Natural killer cell (primary cell): Measurements from ENCODE around the gene SLC29A2. TPM values are rescaled to one million over a fixed set of nuclear protein-coding genes. Genes with fewer than 3 reads are reported as not detected.

Source experiments
- ATAC-seq, 3 donors: fragments of 150-1000 bp in 2 of 3; fragments of 200-7000 bp in 1 of 3; cut with Tn5 transposase; 1 replicate in 1 of 3; 2 replicates in 2 of 3; pipeline ENCODE4 v1.10.0; 2021; ENCODE audit warnings: mild to moderate bottlenecking in 2 of 3, moderate library complexity in 2 of 3
- DNase-seq, 2 donors: peaks; one replicate each; pipeline versions ENCODE4 v3.0.0 to v3.0.0-alpha.2; 2013 to 2021; ENCODE audit warnings: mixed read lengths in 1 of 2
- H3K27ac ChIP-seq: one replicate; pipeline ENCODE4 v1.5.1; 2013; ENCODE audit warnings: mild to moderate bottlenecking, low read length
- H3K27me3 ChIP-seq: one replicate; pipeline ENCODE4 v1.6.1; 2013; ENCODE audit warnings: low read length; ENCODE audit not compliant: control insufficient read depth, insufficient read depth
- H3K36me3 ChIP-seq: one replicate; pipeline ENCODE4 v1.6.1; 2013; ENCODE audit warnings: low read length; ENCODE audit not compliant: control insufficient read depth, insufficient read depth
- H3K4me1 ChIP-seq: one replicate; pipeline ENCODE4 v1.6.1; 2013; ENCODE audit warnings: low read length; ENCODE audit not compliant: control insufficient read depth, insufficient read depth
- H3K4me3 ChIP-seq: one replicate; pipeline ENCODE4 v1.5.1; 2013; ENCODE audit warnings: low read length
- H3K9me3 ChIP-seq: one replicate; pipeline ENCODE4 v1.6.1; 2013; ENCODE audit warnings: low read length; ENCODE audit not compliant: control insufficient read depth, insufficient read depth
- H3K27ac Mint-ChIP-seq, 2 donors: one replicate each; pipeline ENCODE4 v1.8.0; 2022; ENCODE audit warnings: mild to moderate bottlenecking in 2 of 2, mixed read lengths in 2 of 2, moderate library complexity in 1 of 2
- H3K27me3 Mint-ChIP-seq, 2 donors: one replicate each; pipeline ENCODE4 v1.8.0; 2022; ENCODE audit warnings: low read depth in 2 of 2, mixed read lengths in 2 of 2
- H3K36me3 Mint-ChIP-seq: one replicate; pipeline ENCODE4 v1.8.0; 2022; ENCODE audit warnings: mixed read lengths
- H3K4me1 Mint-ChIP-seq, 2 donors: one replicate each; pipeline ENCODE4 v1.8.0; 2022; ENCODE audit warnings: mixed read lengths in 2 of 2
- H3K4me3 Mint-ChIP-seq: one replicate; pipeline ENCODE4 v1.8.0; 2022; ENCODE audit warnings: mild to moderate bottlenecking, moderate library complexity, mixed read lengths
- H3K9me3 Mint-ChIP-seq, 2 donors: one replicate each; pipeline ENCODE4 v1.8.0; 2022; ENCODE audit warnings: mixed read lengths in 2 of 2
- WGBS: methylation state at CpG from one replicate; pipeline ENCODE4 v1.1.7; 2013; ENCODE audit warnings: missing lambda C conversion rate; ENCODE audit not compliant: insufficient coverage; 5-methylcytosine and 5-hydroxymethylcytosine counted together
- intact Hi-C: fragments of 100-400 bp; cut with micrococcal nuclease; formaldehyde crosslinking; loops from one replicate; pipeline ENCODE4 v1.14.2; 2022
- total RNA-seq, 4 donors: library from RNA; stranded (reverse); fragments of 120-200 nt in 1 of 4; gene quantifications; one replicate each; pipeline versions ENCODE4 v1.2.3 to v1.2.4, GENCODE V29; 2013 to 2022
- TF ChIP-seq, protein P1 (sequence below): fragments of 200-600 bp; IDR thresholded peaks from one replicate; pipeline ENCODE4 v1.8.0; 2022; ENCODE audit warnings: antibody characterized with exemption

SLC29A2 gene
- total RNA-seq, 3 donors from 2014 or later (not counting 1 experiment from before 2014, with no cell fraction given) = 1.5 to 1.8 (median 1.6) TPM

GRCh38 chr11:66346476-66347424 lies 24.8 kb downstream of the SLC29A2 start:
- H3K9me3 Mint-ChIP-seq = no peaks in the 10 kb centered on the region
- peak overlapping the region; percentile 66 for H3K4me3 Mint-ChIP-seq
- WGBS = 35% methylated on average over 68 of the region's 68 CpGs
- Histone ChIP-seq H3K9me3 (no peaks in the 10 kb centered on the region), H3K27ac (peak overlapping the region; percentile 57), H3K4me1 (peaks cover 46% of the 10 kb centered on the region), H3K27me3 (no peaks in the 10 kb centered on the region), H3K36me3 (peaks cover 4% of the 10 kb centered on the region), H3K4me3 (peak overlapping the region; percentile 82)
- peaks cover 0 to 3% of the 10 kb centered on the region in 2 donors for H3K27me3 Mint-ChIP-seq
- no peaks in the 10 kb centered on the region for H3K36me3 Mint-ChIP-seq
- ATAC-seq = no peak
- TF ChIP-seq, protein P1, sequence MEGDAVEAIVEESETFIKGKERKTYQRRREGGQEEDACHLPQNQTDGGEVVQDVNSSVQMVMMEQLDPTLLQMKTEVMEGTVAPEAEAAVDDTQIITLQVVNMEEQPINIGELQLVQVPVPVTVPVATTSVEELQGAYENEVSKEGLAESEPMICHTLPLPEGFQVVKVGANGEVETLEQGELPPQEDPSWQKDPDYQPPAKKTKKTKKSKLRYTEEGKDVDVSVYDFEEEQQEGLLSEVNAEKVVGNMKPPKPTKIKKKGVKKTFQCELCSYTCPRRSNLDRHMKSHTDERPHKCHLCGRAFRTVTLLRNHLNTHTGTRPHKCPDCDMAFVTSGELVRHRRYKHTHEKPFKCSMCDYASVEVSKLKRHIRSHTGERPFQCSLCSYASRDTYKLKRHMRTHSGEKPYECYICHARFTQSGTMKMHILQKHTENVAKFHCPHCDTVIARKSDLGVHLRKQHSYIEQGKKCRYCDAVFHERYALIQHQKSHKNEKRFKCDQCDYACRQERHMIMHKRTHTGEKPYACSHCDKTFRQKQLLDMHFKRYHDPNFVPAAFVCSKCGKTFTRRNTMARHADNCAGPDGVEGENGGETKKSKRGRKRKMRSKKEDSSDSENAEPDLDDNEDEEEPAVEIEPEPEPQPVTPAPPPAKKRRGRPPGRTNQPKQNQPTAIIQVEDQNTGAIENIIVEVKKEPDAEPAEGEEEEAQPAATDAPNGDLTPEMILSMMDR = no peak
- peak overlapping the region in 1 of 2 donors; percentile 96 for H3K27ac Mint-ChIP-seq
- H3K4me1 Mint-ChIP-seq = peaks cover 36 to 41% of the 10 kb centered on the region in 2 donors
- peak in 1 of 2 donors; percentile 25 for DNase-seq
- intact Hi-C loops = loop anchor here (10.0 kb wide), 1 partner anchor 1262 kb away; the partner anchor contains the start of genes CDCA5 and ZFPL1

DNA sequence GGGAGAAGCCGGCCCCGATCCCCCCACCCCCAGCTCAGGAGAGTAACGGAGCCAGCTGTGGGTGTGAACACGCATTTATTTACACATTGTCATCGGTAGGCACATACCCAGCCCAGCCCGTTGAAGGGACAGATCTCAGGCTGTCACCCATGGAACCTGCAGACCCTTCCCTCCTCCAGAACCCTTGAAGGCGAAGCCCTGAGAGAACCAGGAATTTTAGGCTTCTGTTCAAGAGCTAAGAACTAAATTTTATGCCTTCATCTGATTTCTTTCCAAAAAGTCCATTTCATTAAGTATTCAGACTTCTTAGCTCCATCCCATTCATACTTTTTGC lies 26.3 kb downstream of the SLC29A2 start:
- H3K4me1 Mint-ChIP-seq = peaks cover 36 to 45% of the 10 kb centered on the region in 2 donors

GRCh38 chr11:66344550-66345315 lies 26.8 kb downstream of the SLC29A2 start, which contains the start of gene BRMS1:
Gene BRMS1 (minus strand): TSS chr11:66345104. CDS start chr11:66342234, 2,870 bp downstream.
- ATAC-seq (peak; percentile 88 to 95 (median 91)), DNase-seq (peak; percentile 95 to 98)
- H3K9me3 ChIP-seq = no peaks in the 10 kb centered on the region
- H3K36me3 ChIP-seq = peaks cover 24% of the 10 kb centered on the region
- H3K27ac ChIP-seq = peak within 1 kb of the TSS; percentile 86
- Mint-ChIP-seq H3K36me3 (no peaks in the 10 kb centered on the region), H3K27ac (peak within 1 kb of the TSS; percentile 96), H3K9me3 (no peaks in the 10 kb centered on the region), H3K4me1 (peaks cover 36 to 45% of the 10 kb centered on the region in 2 donors), H3K4me3 (peak within 1 kb of the TSS; percentile 98), H3K27me3 (peaks cover 0 to 7% of the 10 kb centered on the region in 2 donors)
- under 1% methylated on average over 58 of the region's 59 CpGs for WGBS
- peak within 1 kb of the TSS; percentile 91 for H3K4me3 ChIP-seq
- TF ChIP-seq, protein P1 = no peak
- intact Hi-C loops = loop anchor here (1.0 to 10.0 kb wide), 3 partner anchors 32 to 1260 kb away; partner anchors contain the start of genes CDCA5, RCE1 and ZFPL1
- H3K27me3 ChIP-seq = no peaks in the 10 kb centered on the region
- peaks cover 46% of the 10 kb centered on the region for H3K4me1 ChIP-seq

More for the DNA sequence above, 26.3 kb downstream of the SLC29A2 start:
- TF ChIP-seq, protein P1 = no peak
- H3K4me3 Mint-ChIP-seq = peak overlapping the region; percentile 98
- peaks cover 0 to 7% of the 10 kb centered on the region in 2 donors for H3K27me3 Mint-ChIP-seq
- Histone ChIP-seq H3K36me3 (peaks cover 19% of the 10 kb centered on the region), H3K4me3 (peak overlapping the region; percentile 91), H3K9me3 (no peaks in the 10 kb centered on the region), H3K27me3 (no peaks in the 10 kb centered on the region), H3K27ac (peak overlapping the region; percentile 86), H3K4me1 (peaks cover 46% of the 10 kb centered on the region)
- intact Hi-C loops = loop anchor here (1.0 to 10.0 kb wide), 3 partner anchors 33 to 1260 kb away; partner anchors contain the start of genes CDCA5, RCE1 and ZFPL1
- no peaks in the 10 kb centered on the region for H3K36me3 Mint-ChIP-seq
- DNase-seq (no peak), ATAC-seq (peak; percentile 16 to 22 (median 20))
- 14% methylated on average over 7 of the region's 7 CpGs for WGBS
- peak overlapping the region; percentile 96 for H3K27ac Mint-ChIP-seq
- no peaks in the 10 kb centered on the region for H3K9me3 Mint-ChIP-seq
